Measurements from ENCODE around the gene ADA.

GRCh38 chr20:44664131-44664530 lies 12.6 kb upstream of the ADA start:
- TF ChIP-seq, protein P1, sequence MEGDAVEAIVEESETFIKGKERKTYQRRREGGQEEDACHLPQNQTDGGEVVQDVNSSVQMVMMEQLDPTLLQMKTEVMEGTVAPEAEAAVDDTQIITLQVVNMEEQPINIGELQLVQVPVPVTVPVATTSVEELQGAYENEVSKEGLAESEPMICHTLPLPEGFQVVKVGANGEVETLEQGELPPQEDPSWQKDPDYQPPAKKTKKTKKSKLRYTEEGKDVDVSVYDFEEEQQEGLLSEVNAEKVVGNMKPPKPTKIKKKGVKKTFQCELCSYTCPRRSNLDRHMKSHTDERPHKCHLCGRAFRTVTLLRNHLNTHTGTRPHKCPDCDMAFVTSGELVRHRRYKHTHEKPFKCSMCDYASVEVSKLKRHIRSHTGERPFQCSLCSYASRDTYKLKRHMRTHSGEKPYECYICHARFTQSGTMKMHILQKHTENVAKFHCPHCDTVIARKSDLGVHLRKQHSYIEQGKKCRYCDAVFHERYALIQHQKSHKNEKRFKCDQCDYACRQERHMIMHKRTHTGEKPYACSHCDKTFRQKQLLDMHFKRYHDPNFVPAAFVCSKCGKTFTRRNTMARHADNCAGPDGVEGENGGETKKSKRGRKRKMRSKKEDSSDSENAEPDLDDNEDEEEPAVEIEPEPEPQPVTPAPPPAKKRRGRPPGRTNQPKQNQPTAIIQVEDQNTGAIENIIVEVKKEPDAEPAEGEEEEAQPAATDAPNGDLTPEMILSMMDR (conservative IDR thresholded peaks at IDR 0.05 in 1 of 2, IDR thresholded peaks at IDR 0.05 in 1 of 2; ENCODE audit: extremely low read depth in 1 of 2, insufficient read depth in 1 of 2, low read depth in 1 of 2, low read length in 2 of 2), result no peak
- TF ChIP-seq EZH2 (IDR thresholded peaks at IDR 0.05; ENCODE audit: borderline replicate concordance, low read length), result no peak
